Measurements from ENCODE around the gene SLC16A8. TPM values are rescaled to one million over a fixed set of nuclear protein-coding genes. Genes with fewer than 3 reads are reported as not detected.

Gene SLC16A8
- total RNA-seq, 1 donor from 2014 or later, result not detected

DNA sequence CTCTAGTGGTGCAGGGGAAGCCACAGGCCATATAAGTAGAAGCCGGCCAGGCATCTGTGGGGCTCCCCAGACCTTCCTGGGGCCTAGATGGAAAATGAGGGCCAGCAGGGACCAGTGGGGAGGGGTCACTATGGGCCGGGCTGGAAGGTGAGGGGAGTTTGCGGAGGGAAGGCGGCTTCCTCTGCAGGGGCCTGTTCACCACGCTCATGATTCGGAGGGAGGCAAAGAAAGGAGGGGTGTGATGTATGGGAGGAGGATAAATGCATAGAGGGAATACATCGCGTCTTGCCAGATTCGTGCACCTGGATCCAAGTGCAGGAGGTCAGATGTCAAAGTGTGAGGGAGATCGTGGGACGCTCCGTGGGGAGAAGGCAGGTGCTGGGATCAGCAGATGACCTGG lies 6.9 kb downstream of the SLC16A8 start:
- intact Hi-C loops (cut with micrococcal nuclease), result no loop called here
- ATAC-seq, result no peak
- DNase-seq, result no peak

DNA sequence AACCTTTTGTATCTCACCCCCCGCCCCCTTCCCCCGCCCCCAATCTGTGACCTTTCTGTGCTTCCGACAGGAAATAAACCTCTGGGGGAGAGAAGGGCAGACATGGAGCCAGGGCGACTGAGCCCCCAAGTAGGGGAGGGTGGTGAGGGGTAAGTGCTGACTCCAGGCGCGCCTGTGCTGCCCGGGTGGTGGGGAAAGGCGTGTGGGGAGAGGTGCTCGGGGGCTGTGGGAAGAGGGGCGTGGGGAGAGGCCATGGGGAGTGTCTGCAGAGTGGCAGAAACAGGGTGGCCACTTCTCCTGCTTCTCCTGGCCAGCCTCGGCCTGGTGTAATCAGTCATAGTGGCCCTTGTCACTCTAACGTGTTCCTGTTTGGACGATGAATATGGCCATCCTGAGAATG lies 8.0 kb downstream of the SLC16A8 start:
- intact Hi-C loops (cut with micrococcal nuclease), result no loop called here
- no peak for ATAC-seq

DNA sequence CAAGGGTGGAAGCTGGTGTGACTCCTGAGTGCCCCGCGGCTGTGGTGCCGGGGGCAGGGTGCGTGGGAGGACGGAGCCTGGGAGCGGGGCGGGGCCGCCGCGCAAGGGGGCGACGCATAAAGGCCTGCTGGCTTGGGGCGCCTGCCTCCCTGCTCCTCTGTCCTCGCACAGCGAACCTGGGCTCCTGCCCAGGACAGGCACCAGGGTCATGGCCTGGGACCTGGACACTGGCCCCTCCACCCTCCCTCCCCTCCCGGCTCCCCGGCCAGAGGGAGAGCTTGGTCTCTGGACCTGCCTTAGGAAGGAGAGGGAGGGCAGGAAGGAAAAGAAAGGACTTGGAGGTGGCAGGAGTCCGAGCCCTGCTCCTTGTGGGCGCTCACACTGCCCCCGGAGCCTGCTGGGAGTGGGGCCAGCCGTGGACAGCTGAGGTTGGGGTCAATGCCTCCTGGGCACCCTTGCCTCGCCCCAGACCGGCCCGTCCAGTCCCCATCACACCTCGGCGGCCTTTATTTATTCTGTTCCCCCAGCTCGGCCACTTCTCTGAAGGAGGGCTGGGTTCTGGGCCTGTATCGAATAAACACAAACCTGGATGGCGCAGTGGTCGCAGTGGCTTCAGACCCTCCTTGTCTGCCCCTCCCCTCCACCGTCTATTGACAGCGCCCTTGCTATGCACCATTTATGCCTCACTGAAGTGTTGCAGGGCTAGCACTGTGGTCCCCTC lies 8.7 kb downstream of the SLC16A8 start:
- intact Hi-C loops (cut with micrococcal nuclease), result no loop called here
- no peak for DNase-seq
- no peak for ATAC-seq

More for the DNA sequence above, 8.0 kb downstream of the SLC16A8 start:
- no peak for DNase-seq

DNA sequence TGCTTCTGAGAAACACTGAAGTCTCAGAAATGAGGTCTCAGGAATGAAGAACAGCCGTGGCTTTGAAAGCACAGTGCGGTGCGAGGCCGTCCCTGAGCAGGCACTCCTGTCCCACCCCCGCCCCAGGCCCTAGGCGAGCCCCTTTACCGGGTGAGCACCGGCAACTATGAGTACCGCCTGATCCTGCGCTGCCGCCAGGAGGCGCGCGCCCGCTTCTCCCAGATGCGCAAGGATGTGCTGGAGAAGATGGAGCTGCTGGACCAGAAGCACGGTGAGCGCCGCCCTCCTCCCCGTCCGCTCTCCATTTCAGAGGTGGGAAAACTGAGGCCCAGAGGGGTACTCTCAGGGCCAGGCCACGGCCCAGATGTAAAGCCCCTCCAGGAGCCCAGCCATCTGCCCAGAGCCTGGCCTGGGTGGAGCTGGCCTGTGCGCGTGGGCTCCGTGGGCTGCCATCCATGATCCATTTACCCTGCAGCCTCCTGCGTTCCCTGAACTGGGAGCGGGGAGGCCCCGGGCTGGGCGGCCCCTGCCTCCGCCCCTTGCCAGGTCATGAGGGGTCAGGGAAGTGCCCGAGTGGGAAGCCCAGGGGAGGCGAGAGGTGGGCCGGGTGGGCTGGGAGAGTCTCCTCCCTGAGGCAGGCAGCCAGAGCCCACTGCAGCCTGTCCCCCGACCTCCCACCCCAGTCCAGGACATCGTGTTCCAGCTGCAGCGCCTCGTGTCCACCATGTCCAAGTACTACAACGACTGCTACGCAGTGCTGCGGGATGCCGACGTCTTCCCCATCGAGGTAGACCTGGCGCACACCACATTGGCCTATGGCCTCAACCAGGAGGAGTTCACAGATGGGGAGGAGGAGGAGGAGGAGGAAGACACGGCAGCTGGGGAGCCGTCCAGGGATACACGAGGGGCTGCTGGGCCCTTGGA lies 9.5 kb downstream of the SLC16A8 start:
- DNase-seq (peak; percentile 56), ATAC-seq (no peak)
- intact Hi-C loops (cut with micrococcal nuclease), result no loop called here

DNA sequence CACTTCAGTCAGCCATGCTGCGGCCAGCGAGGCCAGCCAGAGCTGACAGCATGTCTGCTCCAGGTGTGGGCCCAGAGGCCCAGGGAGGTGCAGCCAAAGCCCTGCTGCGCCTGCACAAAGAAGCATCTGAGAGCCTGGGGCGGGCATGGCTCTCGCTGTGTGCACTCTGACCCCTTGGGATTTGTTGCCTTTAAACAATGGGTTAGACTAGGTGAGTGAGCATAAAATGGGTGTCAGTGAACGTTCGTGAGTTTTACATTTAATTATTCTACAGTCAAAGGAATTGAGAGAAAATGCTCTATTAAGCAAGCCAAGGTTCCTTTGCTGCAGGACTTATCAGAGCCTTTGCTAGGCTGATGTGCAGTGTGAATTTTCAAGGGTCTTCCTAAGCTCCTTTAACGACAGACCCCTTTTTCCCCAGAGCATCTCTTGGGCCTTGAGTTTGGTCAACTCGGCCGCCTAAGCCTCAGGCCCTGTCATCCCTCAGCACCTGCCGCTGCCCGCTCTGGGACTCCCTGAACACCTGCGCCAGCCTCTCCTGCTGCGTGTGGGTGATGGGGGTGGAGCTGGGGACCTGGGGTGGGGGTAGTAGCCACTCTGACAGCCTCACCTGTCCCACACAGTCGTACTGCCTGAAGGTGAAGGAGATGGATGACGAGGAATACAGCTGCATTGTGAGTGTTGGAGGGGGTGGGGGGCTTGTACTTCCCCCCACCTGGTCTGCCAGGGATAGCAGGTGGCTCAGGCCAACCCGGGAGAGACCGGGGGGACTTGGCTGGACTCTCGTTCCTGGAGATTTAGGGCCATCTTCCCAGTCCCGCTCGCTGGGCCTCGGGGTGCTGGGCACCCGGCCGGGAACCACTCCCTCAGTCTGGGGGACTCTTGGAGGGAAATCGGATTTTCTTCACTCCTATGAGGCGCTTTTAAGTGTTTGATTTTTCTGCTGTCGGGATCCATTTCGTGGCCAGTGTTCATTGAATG lies 10.5 kb downstream of the SLC16A8 start:
- intact Hi-C loops (cut with micrococcal nuclease), result no loop called here
- no peak for DNase-seq
- no peak for ATAC-seq

DNA sequence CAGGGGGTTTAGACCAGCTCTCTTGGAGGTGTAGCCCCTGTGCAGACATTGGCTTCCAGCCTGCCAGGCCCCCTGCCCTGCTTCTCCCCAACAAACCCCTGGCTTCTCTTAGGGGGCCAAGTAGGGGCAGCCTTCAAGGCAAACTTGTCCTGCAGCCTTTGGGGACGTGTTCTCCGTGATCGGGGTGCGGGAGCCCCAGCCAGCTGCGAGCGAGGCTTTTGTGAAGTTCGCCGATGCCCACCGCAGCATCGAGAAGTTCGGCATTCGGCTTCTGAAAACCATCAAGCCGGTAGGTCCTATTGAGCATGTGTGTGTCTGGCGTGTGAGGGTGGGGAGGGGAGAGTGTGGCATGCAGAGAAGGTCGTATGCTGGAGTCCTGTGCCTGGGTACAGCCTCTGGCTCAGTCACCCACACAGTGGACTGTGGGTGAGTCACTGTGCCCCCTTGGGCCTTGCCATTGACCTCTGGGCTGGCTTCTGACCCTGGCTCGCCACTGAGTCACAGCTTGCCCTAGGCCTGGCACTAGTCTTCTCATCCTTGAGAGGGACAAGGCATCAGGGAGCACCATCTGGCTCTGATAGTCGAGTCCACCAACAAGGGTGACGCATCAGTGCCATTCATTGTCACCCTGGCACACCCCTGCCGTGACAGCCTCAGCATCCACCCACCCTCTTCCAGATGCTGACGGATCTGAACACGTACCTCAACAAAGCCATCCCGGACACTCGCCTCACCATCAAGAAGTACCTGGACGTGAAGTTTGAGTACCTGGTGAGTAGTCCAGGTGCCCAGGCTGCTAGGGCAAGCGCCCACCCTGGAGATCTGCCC lies 11.4 kb downstream of the SLC16A8 start:
- no peak for ATAC-seq
- intact Hi-C loops (cut with micrococcal nuclease), result no loop called here
- no peak for DNase-seq

DNA sequence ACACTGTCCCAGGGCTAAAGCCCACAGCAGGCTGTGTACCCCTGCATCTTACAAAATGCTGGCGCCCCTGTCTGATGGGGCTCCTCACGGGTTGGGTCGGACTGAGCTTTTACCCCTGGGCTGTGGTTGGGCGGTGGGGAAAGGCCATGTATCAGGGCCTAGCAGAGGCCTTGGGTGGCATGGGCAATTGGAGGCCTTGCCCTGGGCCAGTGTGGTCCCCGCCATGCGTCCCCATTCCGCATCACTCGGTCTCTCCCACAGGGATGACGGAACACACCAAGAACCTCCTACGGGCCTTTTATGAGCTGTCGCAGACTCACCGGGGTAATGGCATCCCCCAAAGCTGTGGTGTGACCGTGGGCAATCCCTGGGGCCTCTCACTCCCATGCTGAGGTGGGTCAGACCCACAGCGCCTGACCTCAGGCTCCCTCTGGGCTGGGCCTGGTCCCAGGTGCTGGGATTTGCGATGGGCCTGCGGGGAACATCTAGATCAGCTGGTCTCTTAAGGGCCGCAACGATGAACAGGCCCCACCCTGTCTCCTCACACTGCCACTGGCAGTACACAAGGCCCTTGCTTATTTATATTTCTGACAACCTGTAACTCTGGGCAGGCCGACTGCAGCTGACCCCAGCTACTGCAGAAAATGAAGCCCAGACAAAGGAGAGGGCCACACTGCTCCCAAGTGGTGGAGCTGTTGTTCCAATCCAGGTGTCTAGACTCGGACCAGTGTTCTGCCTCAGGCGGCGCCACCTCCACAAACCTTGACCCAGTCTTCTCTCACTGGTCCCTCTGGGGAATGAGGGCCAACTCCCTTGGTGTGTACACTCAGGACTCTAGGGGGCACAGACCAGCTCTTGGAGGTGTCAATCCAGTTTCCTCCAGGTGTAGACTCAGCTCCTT lies 12.3 kb downstream of the SLC16A8 start:
- intact Hi-C loops (cut with micrococcal nuclease), result no loop called here
- DNase-seq (no peak), ATAC-seq (no peak)

DNA sequence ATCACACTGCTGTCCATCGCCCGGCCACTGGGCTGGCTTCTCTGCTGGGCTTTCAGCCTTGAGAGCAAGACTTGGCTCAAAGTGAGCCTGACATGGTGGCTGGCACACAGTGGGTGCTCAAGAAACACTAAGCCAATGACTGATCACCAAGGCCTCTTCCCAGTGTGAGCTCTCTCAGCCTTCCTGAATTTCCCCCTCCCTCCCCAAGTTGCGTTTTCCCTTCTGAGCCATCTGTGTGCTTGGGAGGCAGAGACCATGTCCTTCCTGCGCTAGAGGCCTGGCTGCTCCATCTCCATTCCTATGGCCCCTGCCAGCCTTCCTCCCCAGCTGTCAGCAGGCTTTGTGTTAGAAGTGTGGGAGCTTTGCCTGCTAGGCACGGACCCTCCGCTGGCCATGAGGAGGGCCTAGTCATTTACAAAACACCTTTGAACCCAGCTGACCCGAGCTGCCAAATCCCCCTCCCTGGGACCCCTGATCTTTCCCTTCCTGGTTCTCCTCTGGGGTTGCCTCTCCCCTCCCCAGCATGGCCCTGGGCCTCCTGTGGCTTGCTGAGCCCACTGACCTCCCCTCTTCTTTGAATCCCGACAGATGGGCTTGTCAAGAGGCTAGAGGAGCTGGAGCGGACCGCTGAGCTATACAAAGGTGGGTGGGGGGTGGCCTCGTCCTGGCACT lies 13.6 kb downstream of the SLC16A8 start:
- intact Hi-C loops (cut with micrococcal nuclease), result no loop called here
- DNase-seq (no peak), ATAC-seq (no peak)

DNA sequence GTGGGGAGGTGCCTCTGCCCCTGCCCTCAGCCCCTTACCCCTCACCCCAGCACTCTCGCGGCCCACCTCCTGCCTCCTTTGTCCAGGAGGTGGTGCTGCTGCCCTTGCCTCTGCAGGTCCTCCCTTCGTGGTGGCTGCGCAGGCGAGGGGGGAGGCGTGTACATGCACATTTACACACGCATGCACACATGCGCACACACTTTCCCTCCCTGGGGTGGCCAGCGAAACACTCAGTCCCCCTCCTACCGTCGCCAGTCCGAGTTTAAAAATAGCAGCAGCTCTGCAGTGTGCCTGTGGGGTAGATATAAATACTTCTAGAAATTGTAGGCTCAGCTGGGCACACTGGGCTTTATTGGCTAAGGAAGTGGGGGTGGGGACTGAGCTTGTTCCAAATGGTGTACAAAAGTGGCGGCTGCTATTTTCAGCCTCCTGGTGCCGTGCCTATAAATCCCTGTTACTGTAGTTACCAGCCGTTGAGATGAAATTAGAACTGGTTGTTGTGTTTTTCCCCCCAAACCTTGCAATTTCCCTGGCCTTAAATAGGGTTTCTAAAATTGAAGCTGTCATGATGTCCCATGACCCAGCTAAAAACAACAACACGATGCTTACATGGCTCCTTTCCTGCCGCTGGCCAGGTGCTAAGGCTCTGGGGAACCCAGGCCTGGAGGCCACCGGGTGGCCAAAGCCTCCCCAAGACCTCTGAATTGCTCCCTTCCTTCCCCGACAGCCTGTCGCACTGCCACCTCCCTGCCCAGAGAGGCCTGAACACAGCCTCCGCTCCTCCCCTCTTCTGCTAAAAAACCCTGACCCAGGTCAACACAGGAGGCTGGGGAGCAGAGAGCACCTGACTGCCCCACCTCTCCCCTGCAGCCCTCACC lies 14.4 kb downstream of the SLC16A8 start:
- DNase-seq (peak; percentile 90), ATAC-seq (peak; percentile 91)
- intact Hi-C loops (cut with micrococcal nuclease), result no loop called here

DNA sequence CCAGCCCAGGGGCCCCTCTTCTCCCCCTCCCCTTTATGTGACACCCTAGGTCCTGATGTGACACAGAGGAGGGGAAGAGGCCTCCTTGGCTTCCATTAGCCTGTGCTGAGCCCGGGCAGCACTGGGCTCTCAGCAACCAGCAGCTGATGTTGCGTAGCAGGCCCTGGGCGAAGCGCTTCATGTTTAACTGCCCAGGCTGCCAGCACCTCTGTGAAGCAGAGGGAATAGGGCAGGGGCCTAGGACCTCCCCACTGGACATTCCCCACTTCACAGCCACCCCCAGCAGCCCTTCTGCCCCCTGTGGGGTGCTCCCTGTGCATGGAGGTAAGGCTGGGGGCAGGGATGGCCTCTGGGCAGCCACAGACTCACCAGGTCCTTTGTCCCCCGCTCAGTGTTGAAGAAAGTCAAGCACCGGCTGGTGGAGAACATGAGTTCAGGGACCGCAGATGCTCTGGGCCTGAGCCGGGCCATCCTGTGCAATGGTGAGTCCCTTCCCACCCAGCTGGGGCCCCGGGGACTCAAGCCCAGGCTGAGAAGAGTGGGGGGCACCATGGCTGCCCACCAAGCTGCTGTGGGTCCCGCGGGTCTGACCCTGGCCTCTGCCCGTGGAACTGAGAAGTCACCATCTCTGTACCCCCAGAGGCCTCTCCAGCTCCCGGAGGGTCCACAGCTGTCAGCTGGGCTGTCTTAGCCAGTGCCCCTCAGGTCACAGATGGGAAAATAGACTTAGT lies 15.2 kb downstream of the SLC16A8 start:
- intact Hi-C loops (cut with micrococcal nuclease), result no loop called here
- ATAC-seq (peak; percentile 14), DNase-seq (no peak)

DNA sequence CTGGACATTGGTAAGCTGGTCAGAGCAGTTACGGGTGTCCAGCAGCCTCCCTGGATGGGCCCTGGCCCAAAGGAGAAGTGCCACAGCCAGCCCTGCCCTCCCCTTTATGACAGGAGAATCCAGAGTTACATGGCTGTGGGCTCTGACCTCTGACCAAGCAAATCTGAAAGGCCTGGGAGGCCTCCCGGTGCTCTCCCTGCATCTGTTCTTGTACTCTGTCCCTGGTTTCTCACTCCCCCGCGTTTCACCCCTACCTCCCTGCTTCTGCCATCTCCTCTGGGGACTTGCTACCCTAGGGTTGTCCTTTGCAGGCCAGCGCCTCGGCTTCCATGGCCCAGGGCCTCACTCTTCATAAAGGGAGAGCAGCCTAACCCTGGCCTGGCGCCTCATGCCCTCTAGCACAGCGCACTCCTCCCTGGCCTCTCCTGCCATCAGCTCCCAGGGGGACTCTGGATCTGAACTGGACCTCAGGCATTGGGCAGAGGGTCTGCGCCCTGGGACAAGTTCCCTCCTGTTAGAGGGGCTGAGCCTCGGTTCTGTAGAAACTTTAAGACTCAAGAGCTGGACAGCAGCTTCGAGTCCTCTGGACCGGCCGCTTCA lies 16.1 kb downstream of the SLC16A8 start:
- intact Hi-C loops (cut with micrococcal nuclease), result no loop called here
- ATAC-seq (no peak), DNase-seq (no peak)

DNA sequence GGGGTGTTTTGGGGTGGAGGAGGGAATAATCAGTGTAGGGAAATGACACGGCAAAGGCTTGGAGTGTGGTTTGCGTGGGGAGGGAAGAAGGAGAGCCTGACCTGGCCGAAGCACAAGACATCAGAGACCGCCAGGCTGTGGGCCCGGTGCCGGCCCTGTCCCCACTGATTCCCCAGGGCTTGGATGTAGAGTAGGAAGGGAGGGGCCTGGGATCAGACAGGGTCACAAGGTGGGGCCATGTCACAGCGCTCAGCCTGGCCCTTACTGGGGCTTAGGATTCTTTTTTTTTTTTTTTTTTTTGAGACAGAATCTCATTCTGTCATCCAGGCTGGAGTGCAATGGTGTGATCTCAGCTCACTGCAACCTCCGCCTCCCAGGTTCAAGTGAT lies 17.0 kb downstream of the SLC16A8 start:
- ATAC-seq (no peak), DNase-seq (no peak)
- intact Hi-C loops (cut with micrococcal nuclease), result no loop called here

DNA sequence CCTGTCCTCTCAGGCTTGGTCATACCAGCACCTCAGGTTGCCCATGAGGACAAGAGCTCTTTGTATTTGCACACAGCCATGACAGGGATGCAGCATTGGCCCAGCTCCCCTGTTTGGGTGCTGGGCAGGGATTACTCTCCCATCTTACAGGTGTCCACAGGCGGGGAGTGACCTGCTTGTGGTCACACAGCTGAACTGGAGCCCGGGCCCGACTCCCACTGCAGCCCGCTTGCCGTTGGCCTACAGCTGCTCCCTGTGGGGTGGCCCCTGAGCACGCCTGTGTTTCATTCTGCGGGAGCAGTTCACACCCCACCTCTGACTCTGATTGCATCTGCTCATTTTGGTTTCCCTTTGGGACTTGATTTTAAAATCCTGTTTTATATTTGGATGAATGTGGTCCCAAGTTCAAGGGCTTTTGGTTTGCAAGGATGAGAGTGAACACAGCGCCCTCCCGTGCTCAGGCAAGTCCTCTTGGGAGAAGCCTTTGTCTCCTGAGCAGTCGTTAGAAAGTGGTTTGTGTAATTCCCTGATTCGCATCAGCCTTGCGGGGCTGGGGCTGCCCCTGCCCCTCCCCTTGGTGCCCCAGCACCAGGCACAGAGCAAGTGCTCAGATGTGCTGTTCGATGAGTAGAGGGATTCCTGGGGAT lies 17.5 kb downstream of the SLC16A8 start:
- intact Hi-C loops (cut with micrococcal nuclease), result no loop called here
- no peak for DNase-seq

DNA sequence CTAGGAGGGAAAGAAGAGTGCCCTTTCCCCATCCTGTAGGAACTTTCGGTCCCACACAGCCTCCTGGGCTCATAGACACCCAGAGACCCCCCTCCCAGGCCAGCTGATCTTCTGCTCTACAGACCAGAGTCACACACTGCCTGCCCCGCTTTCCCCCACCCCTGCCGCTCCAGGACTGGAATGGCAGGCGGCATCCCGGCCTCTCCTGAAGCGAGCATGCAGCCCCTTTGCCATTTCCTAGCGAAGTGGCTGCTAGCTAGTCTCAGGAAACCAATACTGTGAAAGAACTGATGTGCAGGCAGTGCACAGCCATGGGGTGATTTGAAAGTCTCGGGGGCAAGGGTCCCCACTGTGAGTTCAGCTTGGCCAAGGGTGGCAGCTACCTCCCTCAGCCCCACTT lies 18.4 kb downstream of the SLC16A8 start:
- intact Hi-C loops (cut with micrococcal nuclease), result no loop called here
- ATAC-seq (no peak), DNase-seq (no peak)

More for the DNA sequence above, 17.5 kb downstream of the SLC16A8 start:
- no peak for ATAC-seq

DNA sequence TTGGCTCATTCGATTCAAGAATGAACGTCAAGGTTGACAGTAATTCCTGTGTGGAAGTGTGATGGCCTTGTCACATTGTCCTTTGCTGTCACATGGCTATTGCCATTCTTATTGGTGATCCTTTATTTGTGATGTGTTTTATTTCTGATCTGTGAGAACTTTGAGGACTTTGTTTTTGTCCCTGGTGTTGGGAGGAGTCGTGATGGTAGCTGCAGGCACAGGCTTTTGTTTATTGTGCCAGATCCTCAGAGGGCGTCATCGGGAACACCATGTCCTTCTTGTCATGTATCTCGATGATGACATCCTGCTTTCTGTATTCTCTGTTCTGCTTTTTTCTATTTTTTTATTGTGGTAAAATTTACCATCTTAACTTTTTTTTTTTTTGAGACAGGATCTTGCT lies 21.2 kb downstream of the SLC16A8 start:
- DNase-seq (no peak), ATAC-seq (peak; percentile 58)
- intact Hi-C loops (cut with micrococcal nuclease), result no loop called here
